NCI-H526 (cell line): ENCODE measurements around the gene PTPRN2.
"Not testable (repeated sequence)": the region's sequence is repeated elsewhere in the genome, so short reads cannot be mapped to it uniquely, and the experiment has no call there.

ENCODE experiments used
- DNase-seq, 2 experiments: peaks; one replicate each; lab custom pipeline; 2025; lab: John Stamatoyannopoulos, UW

Gene PTPRN2

GRCh38 chr7:157499121-157499834 is 1088.3 kb downstream of the PTPRN2 start:
- no peak for DNase-seq

GRCh38 chr7:157498657-157499056 is 1089.0 kb downstream of the PTPRN2 start:
- no peak for DNase-seq

GRCh38 chr7:157497744-157498651 is 1089.6 kb downstream of the PTPRN2 start:
- peak; percentile 91 for DNase-seq

- DNase-seq = no peak
Measured at GRCh38 chr7:157497367-157497743, 1090.3 kb downstream of the PTPRN2 start.

- DNase-seq = no peak
Measured at GRCh38 chr7:157496416-157497275, 1091.0 kb downstream of the PTPRN2 start.

GRCh38 chr7:157495594-157495993 is 1092.0 kb downstream of the PTPRN2 start:
- DNase-seq = no peak

GRCh38 chr7:157495177-157495553 is 1092.5 kb downstream of the PTPRN2 start:
- no peak for DNase-seq

GRCh38 chr7:157494506-157495176 is 1093.0 kb downstream of the PTPRN2 start:
- no peak for DNase-seq

- no peak for DNase-seq
Measured at GRCh38 chr7:157493776-157494175, 1093.8 kb downstream of the PTPRN2 start.

- DNase-seq = no peak
Measured at GRCh38 chr7:157493017-157493416, 1094.6 kb downstream of the PTPRN2 start.

GRCh38 chr7:157490465-157490912 is 1097.1 kb downstream of the PTPRN2 start:
- peak; percentile 42 to 49 for DNase-seq

- not testable (repeated sequence) for DNase-seq
Measured at GRCh38 chr7:157489870-157490269, 1097.8 kb downstream of the PTPRN2 start.
